Mesenchymal stem cell (in vitro differentiated cells and primary cell): Measurements from ENCODE around the gene DDX11.
"Not testable (repeated sequence)": the region's sequence is repeated elsewhere in the genome, so short reads cannot be mapped to it uniquely, and the experiment has no call there.

Experiments
- DNase-seq: peaks from one replicate; pipeline ENCODE4 v3.0.0-alpha.2; 2013
- H2AFZ ChIP-seq: one replicate; pipeline ENCODE4 v1.6.1; 2013; ENCODE audit warnings: low read depth, mild to moderate bottlenecking, control low read depth, inconsistent platforms, low read length, moderate library complexity
- H2AK5ac ChIP-seq: 2 replicates; pipeline ENCODE4 v1.6.1; 2013; ENCODE audit warnings: low read length, moderate library complexity, mild to moderate bottlenecking, inconsistent platforms; ENCODE audit not compliant: severe bottlenecking
- H2BK120ac ChIP-seq: one replicate; pipeline ENCODE4 v1.6.1; 2013; ENCODE audit warnings: low read depth, mild to moderate bottlenecking, inconsistent platforms, low read length, moderate library complexity
- H2BK12ac ChIP-seq, 2 experiments: one replicate each; pipeline ENCODE4 v1.6.1; 2013; ENCODE audit warnings: inconsistent platforms in 2 of 2, low read length in 2 of 2, mild to moderate bottlenecking in 2 of 2, moderate library complexity in 2 of 2, control low read depth in 1 of 2
- H2BK15ac ChIP-seq: one replicate; pipeline ENCODE4 v1.6.1; 2013; ENCODE audit warnings: mild to moderate bottlenecking, low read depth, inconsistent platforms; ENCODE audit not compliant: poor library complexity, severe bottlenecking
- H2BK5ac ChIP-seq: 2 replicates; pipeline ENCODE4 v1.6.1; 2013; ENCODE audit warnings: low read depth, mild to moderate bottlenecking, low read length, control low read depth, inconsistent platforms; ENCODE audit not compliant: poor library complexity, severe bottlenecking
- H3K14ac ChIP-seq, 2 experiments: one replicate each; pipeline ENCODE4 v1.6.1; 2013; ENCODE audit warnings: inconsistent platforms in 2 of 2, low read length in 2 of 2, control low read depth in 1 of 2, mild to moderate bottlenecking in 1 of 2, moderate library complexity in 1 of 2
- H3K18ac ChIP-seq, 2 experiments: one replicate each; pipeline ENCODE4 v1.6.1; 2013; ENCODE audit warnings: inconsistent platforms in 2 of 2, low read length in 2 of 2, control low read depth in 1 of 2, low read depth in 1 of 2, mild to moderate bottlenecking in 1 of 2
- H3K23ac ChIP-seq, 2 experiments: one replicate each; pipeline ENCODE4 v1.6.1; 2013; ENCODE audit warnings: inconsistent platforms in 2 of 2, low read length in 2 of 2, mild to moderate bottlenecking in 2 of 2, moderate library complexity in 2 of 2, control low read depth in 1 of 2
- H3K27ac ChIP-seq: 2 replicates; pipeline ENCODE4 v1.5.1; 2013; ENCODE audit warnings: mild to moderate bottlenecking, moderate library complexity, low read length, control low read depth, inconsistent platforms; ENCODE audit not compliant: poor library complexity, severe bottlenecking
- H3K27me3 ChIP-seq, 2 experiments: 2 replicates each; pipeline versions ENCODE4 v1.6.1 to v1.7.0; 2013; ENCODE audit warnings: low read length in 2 of 2, mild to moderate bottlenecking in 2 of 2, moderate library complexity in 2 of 2, control low read depth in 1 of 2, inconsistent platforms in 1 of 2; ENCODE audit not compliant: control insufficient read depth in 1 of 2, insufficient read depth in 1 of 2
- H3K36me3 ChIP-seq, 2 experiments: 2 replicates each; pipeline versions ENCODE4 v1.6.1 to v1.7.0; 2013; ENCODE audit warnings: low read length in 2 of 2, control low read depth in 1 of 2, inconsistent platforms in 1 of 2, low read depth in 1 of 2, mild to moderate bottlenecking in 1 of 2; ENCODE audit not compliant: insufficient read depth in 2 of 2, control insufficient read depth in 1 of 2
- H3K4ac ChIP-seq, 2 experiments: one replicate each; pipeline ENCODE4 v1.6.1; 2013; ENCODE audit warnings: inconsistent platforms in 2 of 2, low read length in 2 of 2, mild to moderate bottlenecking in 2 of 2, moderate library complexity in 2 of 2, control low read depth in 1 of 2, low read depth in 1 of 2
- H3K4me1 ChIP-seq: 2 replicates; pipeline ENCODE4 v1.6.1; 2013; ENCODE audit warnings: low read depth, low read length, control low read depth; ENCODE audit not compliant: control insufficient read depth, insufficient read depth
- H3K4me2 ChIP-seq: 2 replicates; pipeline ENCODE4 v1.6.1; 2013; ENCODE audit warnings: low read length, mild to moderate bottlenecking, inconsistent platforms; ENCODE audit not compliant: poor library complexity, severe bottlenecking
- H3K4me3 ChIP-seq, 2 experiments: 2 replicates each; pipeline versions ENCODE4 v1.5.1 to v1.7.0; 2013; ENCODE audit warnings: low read length in 2 of 2, mild to moderate bottlenecking in 2 of 2, control low read depth in 1 of 2, low read depth in 1 of 2; ENCODE audit not compliant: insufficient read depth in 1 of 2
- H3K79me1 ChIP-seq: replicated peaks from 2 replicates; pipeline ENCODE4 v1.6.1; 2013; ENCODE audit warnings: mild to moderate bottlenecking, control low read depth, low read length, inconsistent platforms; ENCODE audit not compliant: poor library complexity, severe bottlenecking
- H3K9ac ChIP-seq: 2 replicates; pipeline ENCODE4 v1.7.0; 2013; ENCODE audit warnings: mild to moderate bottlenecking, low read length, moderate library complexity
- H3K9me3 ChIP-seq: 2 replicates; pipeline ENCODE4 v1.7.0; 2013; ENCODE audit warnings: mild to moderate bottlenecking, low read length; ENCODE audit not compliant: control insufficient read depth
- H4K8ac ChIP-seq: one replicate; pipeline ENCODE4 v1.6.1; 2013; ENCODE audit warnings: inconsistent platforms, mild to moderate bottlenecking, low read length, moderate library complexity
- H4K91ac ChIP-seq: one replicate; pipeline ENCODE4 v1.6.1; 2013; ENCODE audit warnings: mild to moderate bottlenecking, low read length, inconsistent platforms
- WGBS: methylation state at CpG from one replicate; pipeline ENCODE4 v1.1.7; 2013; ENCODE audit warnings: mixed read lengths; 5-methylcytosine and 5-hydroxymethylcytosine counted together

The DDX11 gene

GRCh38 chr12:31116846-31117202, 43.2 kb downstream of the DDX11 start:
- H2BK5ac ChIP-seq, result not testable (repeated sequence)

GRCh38 chr12:31117203-31118011, 43.7 kb downstream of the DDX11 start:
- Histone ChIP-seq H2BK12ac (no peak overlapping the region), H3K14ac (no peak overlapping the region), H3K4me2 (peak overlapping the region; percentile 92), H2AFZ (peak overlapping the region; percentile 10), H3K18ac (no peak overlapping the region), H4K91ac (no peak overlapping the region), H3K4ac (no peak overlapping the region), H3K79me1 (no peaks in the 10 kb centered on the region), H2AK5ac (no peak overlapping the region), H3K4me1 (peaks cover 34% of the 10 kb centered on the region), H4K8ac (no peak overlapping the region), H3K36me3 (no peaks in the 10 kb centered on the region), H3K4me3 (peak overlapping the region; percentile 20 to 69), H3K27me3 (peaks cover 31 to 40% of the 10 kb centered on the region in 2 experiments), H3K9me3 (no peaks in the 10 kb centered on the region), H3K27ac (no peak overlapping the region), H3K9ac (peak overlapping the region; percentile 41), H3K23ac (no peak overlapping the region), H2BK15ac (no peak overlapping the region), H2BK5ac (no peak overlapping the region), H2BK120ac (no peak overlapping the region)
- WGBS, result under 1% methylated on average over 36 of the region's 45 CpGs
- DNase-seq, result peak; percentile 46

More at GRCh38 chr12:31116846-31117202, 43.2 kb downstream of the DDX11 start:
- H3K14ac ChIP-seq, H3K23ac ChIP-seq, H3K4ac ChIP-seq, H3K79me1 ChIP-seq, H3K36me3 ChIP-seq, H2BK120ac ChIP-seq, DNase-seq, H3K9ac ChIP-seq, H2BK15ac ChIP-seq, H4K8ac ChIP-seq, H2AK5ac ChIP-seq, H3K18ac ChIP-seq, H3K9me3 ChIP-seq, H3K27ac ChIP-seq, H2BK12ac ChIP-seq, H4K91ac ChIP-seq: not testable (repeated sequence)
- peak overlapping the region in 1 of 2 experiments; percentile 69 for H3K4me3 ChIP-seq
- H3K27me3 ChIP-seq, result peaks cover 31 to 40% of the 10 kb centered on the region in 2 experiments
- peak overlapping the region; percentile 92 for H3K4me2 ChIP-seq
- H3K4me1 ChIP-seq, result peaks cover 34% of the 10 kb centered on the region
- 40% methylated on average over 7 of the region's 7 CpGs for WGBS
- H2AFZ ChIP-seq, result peak overlapping the region; percentile 10

GRCh38 chr12:31118347-31119191, 44.9 kb downstream of the DDX11 start:
- no peak overlapping the region for H3K9ac ChIP-seq
- no peak overlapping the region for H2BK12ac ChIP-seq
- H4K91ac ChIP-seq, result no peak overlapping the region
- H2BK15ac ChIP-seq, result no peak overlapping the region
- H3K23ac ChIP-seq, result peak overlapping the region in 1 of 2 experiments; percentile 59
- no peak for DNase-seq
- H2BK5ac ChIP-seq, result no peak overlapping the region
- H2BK120ac ChIP-seq, result no peak overlapping the region
- no peaks in the 10 kb centered on the region for H3K9me3 ChIP-seq
- H3K79me1 ChIP-seq, result no peaks in the 10 kb centered on the region
- H3K27me3 ChIP-seq, result peaks cover 31 to 40% of the 10 kb centered on the region in 2 experiments
- no peaks in the 10 kb centered on the region for H3K36me3 ChIP-seq
- H3K14ac ChIP-seq, result no peak overlapping the region
- peaks cover 34% of the 10 kb centered on the region for H3K4me1 ChIP-seq
- no peak overlapping the region for H3K27ac ChIP-seq
- no peak overlapping the region for H2AK5ac ChIP-seq
- peak overlapping the region; percentile 57 for H3K4me2 ChIP-seq
- no peak overlapping the region for H3K4ac ChIP-seq
- H4K8ac ChIP-seq, result no peak overlapping the region
- 5% methylated on average over 38 of the region's 44 CpGs for WGBS
- H3K4me3 ChIP-seq, result peak overlapping the region; percentile 11 to 37
- H3K18ac ChIP-seq, result peak overlapping the region in 1 of 2 experiments; percentile 30
- no peak overlapping the region for H2AFZ ChIP-seq
